CD4-positive, alpha-beta T cell treated with Interferon alpha-2 for 1 hour (primary cell): Measurements from ENCODE around the gene GCLC.
"Not testable (repeated sequence)": the region's sequence is repeated elsewhere in the genome, so short reads cannot be mapped to it uniquely, and the experiment has no call there.

Experiments used
- DNase-seq, 2 donors: peaks; one replicate each; pipeline ENCODE4 v3.0.0-alpha.2; 2020 to 2022

GCLC gene

DNA sequence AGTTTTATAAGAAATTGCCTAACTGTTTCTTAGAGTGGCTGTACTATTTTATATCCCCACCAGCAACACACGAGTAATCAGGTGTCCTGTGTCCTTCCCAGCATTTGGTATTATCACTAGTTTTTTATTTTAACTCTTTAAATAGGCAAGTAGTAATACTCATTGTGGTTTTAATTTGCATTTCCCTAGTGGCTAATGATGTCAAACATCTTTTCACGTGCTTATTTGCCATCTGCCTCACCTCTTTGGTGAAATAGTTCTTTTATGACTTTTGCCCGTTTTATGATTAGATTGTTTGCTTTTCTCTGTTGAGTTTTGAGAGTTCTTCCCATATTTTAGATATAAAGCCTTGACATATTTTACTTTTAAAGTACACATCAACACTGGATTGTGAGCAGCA is 57.8 kb downstream of the GCLC start:
- DNase-seq, result no peak

DNA sequence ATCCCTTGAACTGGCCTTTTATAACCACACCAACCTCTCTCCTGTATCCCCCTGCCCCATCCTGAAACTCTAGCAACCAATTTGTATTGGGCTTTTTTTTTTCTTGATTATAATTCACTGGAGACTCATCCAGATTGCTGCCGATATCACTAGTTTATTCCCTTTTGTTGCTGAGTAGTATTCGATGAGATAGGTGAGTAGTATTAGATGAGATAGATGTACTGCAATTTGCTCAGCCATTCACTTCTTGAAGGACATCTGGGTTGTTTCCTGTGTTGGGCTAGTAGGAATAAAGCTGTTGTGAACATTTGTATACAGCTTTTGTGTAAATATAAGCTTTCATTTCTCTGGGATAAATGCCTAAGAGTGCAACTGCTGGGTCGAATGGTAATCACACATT is 58.2 kb downstream of the GCLC start:
- DNase-seq, result no peak

DNA sequence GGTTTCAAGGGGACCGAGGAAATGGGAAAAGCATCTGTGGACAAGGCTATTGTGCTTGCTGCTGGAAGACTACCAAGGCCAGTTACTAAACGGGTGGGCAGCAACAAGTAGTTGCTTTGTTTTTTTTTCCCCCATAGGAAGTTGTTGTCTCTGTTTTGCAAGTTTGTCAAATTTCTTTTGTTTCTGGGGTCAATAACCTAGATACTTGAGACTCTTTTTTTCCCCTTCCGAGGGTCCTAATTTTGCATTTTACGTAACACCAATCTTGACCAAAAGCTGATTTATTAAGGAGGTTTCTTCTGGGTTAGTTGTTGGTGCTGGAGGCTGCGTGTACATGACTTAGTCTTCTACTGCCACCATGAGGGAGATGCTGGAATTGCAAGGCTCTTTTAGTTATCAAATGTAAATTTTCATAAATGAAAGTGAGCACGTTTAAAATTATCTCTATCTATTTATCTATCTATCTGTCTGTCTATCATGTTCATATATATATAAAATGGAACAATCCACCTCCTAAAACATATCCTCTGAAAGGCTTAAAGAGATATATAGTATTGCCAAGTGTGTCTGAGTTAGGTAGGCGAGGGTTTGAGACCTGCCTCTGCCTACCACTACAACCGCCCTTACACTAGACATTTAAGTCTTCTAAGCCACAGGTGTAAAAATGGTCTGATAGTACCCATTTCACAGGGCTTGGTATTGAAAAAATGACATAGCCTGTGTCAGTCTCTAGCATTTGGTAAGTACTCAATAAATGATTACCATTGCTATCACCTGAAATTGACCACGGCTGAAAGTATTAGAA is 60.2 kb downstream of the GCLC start:
- DNase-seq, result peak; percentile 66 to 75

DNA sequence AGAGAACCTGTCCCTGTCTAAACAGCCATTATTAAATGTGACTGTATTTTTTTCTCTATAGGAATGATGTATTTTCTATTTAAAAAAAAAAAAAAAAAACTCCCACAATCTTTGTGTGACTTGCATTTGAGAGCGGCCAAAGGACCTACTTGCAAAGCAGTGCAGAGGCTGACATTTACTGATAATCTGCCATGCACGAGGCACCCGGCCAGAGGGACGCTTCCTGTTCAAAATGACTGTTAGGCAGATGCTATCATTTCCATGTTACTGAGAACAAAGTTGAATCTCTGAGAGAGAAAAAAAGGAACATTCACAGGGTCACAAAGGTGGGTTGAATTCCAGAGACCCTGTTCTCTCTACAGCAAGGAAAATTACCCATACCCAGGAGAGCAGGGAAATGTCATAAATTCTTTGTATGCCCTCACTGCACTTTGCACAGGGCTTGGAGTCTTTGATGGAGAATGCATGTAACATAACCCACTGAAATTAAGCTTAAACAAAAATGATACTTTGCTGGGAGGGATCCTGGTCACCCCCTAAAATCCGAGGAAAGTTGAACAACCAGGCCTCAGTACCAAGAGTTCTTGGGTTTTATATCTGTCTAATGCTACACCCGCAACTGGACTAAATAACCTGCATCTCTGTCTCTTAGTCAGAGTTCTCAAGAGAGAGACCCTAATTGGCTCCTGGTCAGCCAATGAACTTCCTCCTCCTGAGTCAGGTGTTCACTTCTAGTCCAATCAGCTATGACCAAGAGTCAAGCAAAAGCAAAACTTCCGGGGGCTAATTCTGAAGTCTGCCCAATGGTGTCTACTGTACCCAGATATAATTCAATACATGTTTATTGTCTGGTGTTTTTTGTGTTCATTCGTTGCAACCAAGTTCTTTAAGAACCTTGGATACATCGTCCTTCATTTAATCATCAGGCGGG is 61.2 kb downstream of the GCLC start:
- no peak for DNase-seq

DNA sequence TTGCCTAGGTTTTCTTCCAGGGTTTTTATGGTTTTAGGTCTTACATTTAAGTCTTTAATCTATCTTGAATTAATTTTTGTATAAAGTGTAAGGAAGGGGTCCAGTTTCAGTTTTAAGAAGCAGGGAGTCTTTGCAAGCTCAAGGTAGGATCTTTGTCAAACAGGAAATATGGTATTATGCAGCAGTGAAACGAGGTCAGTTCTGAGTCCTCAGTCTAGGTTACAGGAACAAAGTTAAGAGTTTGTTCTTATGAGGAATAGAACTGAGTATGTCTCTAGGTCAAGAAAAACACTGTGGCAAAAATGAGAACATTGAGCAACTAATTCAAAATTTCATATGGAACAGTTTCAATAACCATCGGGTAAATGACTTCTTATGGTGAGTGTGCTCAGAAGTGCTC is 63.6 kb downstream of the GCLC start:
- DNase-seq, result no peak

DNA sequence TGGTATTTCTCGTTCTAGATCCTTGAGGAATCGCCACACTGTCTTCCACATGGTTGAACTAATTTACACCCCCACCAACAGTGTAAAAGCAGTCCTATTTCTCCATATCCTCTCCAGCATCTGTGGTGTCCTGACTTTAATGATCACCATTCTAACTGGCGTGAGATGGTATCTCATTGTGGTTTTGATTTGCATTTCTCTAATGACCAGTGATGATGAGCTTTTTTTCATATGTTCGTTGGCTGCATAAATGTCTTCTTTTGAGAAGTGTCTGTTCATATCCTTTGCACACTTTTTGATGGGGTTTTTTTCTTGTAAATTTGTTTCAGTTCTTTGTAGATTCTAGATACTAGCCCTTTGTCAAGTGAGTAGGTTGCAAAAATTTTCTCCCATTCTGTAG is 64.1 kb downstream of the GCLC start:
- DNase-seq, result not testable (repeated sequence)

DNA sequence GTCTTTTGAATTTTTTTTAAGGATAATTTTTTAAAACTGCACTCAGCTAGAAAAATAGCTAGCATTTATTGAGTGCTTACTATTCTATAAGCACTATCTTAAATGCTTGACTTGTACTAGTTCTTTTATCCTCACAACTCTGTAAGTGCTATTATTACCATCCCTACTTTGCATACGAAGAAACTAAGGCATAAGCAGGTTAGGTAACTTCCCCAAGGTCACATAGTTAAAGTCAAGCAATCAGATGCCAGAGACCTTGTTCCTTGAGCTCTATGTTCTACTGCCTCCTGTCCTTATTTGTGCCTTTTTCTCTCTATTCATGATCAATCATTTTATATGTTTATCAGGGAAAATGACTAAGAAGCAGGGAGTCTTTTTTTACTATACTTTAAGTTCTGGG is 65.0 kb downstream of the GCLC start:
- no peak for DNase-seq

DNA sequence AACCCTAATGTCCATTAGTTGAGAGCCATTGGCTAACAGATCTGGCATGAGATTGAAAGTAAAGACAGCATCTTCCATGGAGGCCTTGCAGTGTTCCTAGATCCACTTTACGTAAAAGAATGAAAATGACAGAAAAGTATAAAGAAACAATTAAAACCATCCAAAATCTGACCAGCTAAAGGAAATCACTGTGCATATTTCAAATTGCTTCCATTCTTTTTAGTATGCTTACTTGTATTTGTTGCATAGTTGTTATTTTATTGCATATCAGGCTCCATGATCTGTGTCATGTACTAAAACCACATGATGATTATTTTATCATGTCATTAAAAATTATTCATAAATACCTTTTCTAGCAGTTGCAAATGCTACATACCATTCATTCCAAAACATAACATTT is 67.9 kb downstream of the GCLC start:
- no peak for DNase-seq

DNA sequence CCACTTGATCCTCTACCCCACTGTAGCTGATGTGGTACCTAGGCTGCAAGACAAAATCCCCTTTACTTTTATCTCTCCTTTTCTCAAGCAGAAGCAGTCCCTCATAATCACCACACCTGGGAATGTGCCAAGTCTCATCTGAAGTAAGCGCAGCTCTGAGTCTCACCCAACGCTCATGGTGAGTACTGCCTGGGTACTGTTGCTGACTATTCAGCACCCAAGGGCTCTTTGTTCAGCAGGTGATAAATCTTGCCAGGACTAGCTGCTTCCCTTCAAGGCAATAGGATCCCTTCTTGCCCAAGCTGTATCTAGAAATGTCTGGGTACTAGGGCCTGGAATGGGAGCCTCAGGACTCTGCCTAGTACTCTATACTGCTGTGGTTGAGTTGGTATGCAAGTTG is 70.9 kb downstream of the GCLC start:
- no peak for DNase-seq

DNA sequence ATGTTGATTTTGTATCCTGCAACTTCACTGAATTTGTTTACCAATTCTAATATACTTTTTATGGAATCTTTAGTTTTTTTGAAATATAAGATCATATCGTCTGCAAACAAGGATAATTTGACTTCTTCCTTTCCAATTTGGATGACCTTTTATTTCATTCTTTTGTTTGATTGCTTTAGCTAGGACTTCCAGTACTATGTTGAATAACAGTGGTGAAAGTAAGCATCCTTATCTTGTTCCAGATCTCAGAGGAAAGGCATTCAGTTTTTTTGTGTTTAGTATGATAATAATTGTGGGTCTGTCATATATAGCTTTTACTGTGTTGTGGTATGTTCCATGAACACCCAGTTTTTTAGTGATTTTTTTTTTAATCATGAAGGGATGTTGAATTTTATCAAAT is 75.7 kb downstream of the GCLC start:
- DNase-seq, result no peak

DNA sequence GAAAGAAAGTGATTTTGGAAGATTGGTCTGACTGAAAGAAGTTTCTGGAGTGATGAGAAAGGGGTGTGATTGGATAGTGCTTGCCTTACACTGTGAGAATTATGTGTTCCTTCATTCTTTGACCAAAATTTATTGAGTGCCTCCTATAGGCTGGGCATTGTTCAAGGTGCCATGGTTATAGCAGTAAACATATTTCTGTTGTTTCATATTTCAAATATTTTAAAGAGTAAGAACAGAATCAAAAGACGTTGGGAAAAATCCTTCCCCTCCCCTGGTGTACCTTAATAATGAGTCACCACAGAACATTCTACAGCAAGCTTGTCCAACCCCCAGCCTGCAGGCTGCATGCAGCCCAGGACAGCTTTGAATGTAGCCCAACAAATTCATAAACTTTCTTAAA is 78.6 kb downstream of the GCLC start:
- no peak for DNase-seq

DNA sequence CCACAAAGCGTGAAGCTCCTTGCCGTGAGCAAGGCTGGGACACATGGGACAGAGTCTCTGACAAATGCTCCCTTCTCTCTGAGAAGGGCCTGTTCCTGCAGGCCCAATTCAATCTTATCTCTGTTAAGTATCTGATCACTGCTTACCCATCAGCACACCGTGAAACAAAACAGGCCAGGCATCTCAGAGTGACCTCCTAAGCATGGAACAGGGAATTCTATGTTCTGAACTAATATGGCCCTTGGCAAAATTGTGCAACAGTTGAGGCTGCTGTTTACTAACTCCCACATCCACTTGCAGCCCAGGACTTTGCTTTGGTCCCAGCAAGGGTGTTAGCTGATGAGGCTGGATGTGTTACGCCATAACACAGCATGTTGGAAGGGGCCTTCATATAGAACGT is 79.2 kb downstream of the GCLC start:
- no peak for DNase-seq

DNA sequence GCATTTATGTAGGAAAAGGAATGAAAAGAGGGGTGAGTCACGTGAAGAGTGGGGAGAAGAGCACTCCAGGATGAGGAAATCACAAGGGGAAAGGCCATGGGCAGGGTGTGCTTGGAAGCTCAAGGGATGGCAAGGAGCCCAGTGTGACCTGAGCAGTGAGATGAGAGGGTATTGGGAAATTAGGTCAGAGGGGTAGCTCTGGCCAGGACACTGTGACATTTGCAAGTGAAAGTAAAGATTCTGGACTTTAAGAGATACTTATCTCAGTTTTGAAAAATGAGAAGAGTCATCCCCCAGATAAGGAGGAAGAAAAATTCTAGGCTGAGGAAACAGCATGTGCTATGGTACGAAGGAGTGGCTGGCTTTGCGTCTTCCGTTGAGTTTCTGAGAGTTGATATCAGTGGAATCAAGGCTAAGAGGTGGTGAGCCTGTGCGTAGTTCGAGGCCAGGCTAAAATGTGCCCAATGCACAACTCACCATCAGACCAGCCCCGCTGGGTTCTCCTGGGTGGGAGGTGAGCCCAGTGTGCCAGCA is 79.9 kb downstream of the GCLC start:
- no peak for DNase-seq

DNA sequence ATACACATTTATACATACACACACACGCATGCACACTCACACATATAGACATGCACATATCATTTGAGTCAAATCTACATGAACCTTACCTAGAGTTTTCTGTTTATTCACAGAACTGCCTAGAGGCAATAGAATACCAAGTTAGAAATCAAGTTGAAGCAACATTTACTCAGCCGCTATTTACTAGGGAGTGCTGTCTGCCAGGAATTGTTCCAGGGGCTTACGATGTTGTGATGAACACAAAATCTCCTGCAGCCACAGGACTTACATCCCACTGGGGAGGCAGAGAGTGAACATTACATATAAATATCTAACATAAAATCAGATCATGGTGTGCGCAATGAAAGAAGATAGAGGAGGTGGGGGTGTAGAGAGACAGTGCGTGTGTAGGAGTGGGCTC is 80.4 kb downstream of the GCLC start:
- no peak for DNase-seq

DNA sequence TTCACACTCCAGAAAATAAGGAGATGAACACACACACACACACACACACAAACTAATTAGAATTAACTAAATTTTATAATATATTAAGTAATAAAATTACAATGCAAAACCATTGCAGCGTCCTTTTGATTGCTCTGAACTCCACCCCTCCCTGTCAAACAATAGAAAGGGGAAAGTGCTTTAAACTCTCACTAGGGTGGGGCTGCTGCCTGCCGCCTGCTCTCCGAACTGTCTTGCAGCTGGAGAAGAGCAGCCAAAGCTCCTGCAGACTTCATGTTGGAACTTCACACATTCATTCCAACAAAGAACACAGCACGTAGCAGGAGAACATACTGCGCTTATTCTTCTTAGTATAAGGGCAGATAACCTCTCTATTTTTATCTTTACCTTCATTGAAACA is 83.2 kb downstream of the GCLC start:
- no peak for DNase-seq

DNA sequence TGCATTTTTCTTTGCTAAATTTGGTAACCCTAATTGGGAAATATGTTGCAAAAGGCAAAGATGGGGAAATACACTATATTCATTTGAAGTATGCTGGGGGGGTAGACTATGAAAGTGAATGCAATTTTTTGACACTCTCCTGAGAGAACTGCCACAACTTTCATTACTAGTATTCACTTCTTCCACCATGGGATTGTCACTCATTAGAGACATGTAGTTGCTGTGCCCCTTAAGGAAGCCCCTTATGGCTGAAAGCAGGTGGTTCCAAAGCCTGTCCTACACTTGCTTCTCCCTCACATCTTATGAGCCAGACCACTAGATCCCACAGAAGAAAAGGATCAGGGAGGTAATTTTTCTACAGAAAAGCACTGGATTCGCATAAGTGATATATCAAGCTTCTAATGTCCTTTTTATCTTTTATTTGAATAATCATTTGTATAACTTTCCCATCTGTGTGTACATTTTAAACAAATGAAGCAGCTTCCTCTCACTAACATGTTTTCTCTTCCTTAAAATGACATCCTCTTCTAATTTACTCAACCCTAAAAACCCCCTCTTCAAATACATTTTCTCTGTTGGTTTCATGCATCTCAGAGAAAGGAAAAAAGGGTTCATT is 83.8 kb downstream of the GCLC start:
- no peak for DNase-seq

DNA sequence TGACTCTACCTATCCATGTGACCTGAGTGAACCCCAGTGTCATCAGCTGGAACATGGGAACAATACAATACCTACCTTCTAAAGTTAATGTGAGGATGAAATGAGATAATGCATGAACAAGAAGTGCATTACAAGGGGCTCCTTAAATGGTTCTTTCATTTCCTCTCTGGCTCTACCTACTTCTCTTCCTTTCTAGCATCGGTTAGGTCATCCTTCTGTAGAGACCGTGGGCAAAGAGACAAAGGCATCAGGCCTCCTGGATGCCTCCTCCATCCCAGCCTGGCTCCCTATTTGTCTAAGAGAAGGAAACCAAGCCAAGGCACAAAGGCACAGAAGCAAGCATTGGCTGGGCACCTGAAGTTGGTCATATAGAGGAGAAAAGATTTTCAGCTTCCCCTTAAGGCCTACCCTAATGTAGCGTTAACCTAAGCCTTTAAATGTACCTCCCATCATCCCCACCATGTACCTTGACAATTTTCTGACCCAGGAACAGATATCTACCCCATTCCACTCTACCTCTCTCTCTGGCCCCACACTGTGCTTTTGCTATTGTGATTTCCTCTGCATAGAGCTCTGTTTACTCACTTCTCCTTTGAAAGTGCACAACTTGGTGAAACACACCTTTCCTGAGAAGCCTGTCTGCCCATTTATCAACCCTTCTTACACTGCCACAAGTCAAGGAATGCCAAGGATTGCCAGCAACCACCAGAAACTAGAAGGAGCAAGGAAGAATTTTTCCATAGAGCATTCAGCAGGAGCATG is 86.6 kb downstream of the GCLC start:
- no peak for DNase-seq

DNA sequence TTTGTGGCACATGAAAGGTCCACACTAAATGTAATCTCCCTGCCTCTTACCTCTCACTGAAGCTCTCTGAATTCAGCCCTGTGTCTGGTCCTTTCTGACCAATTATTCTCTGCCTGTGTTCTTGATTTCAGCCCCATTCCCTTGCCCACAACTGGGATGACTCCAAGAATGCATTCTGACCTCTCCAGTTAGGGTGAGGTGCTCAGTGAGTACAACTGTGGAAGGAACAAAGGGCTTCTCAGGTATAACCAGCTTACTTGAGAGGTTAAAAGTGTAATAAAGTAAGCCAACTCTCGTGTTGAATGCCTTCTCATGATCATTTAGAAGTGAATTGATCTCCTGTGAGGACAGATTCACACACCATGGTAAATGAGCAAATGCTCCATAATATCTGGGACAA is 88.1 kb downstream of the GCLC start:
- no peak for DNase-seq

DNA sequence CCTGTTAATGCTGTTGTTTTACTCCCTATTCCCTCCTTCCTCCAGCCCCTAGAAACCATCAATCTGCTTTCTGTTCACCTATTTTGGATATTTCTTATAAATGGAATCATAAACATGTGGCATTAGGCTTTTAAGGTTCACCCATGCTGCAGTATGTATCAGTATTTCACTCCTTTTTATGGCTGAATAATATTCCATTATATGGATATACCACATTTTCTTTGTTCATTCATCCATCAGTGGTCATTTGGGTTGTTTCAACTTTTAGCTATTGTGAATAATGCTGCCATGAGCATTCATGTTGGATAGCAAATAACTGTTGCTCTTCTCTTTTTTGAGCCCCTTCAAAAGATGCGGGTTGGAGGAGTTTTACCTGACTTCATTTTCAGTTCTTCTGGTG is 89.2 kb downstream of the GCLC start:
- no peak for DNase-seq

DNA sequence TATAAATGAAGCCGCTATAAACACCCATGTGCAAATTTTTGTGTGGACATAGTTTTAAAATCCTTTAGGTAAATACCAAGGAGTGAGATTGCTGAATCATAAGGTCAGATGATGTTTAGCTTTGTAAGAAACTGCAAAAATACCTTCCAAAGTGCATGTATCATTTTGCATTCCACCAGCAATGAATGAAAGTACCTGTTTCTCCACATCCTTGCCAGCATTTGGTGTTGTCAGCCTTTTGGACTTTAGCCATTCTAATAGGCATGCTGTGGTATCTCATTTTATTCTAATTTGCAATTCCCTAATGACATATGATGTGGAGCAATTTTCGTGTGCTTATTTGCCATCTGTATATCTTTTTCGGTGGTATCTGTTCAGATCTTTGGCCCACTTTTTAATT is 93.7 kb downstream of the GCLC start:
- DNase-seq, result no peak

DNA sequence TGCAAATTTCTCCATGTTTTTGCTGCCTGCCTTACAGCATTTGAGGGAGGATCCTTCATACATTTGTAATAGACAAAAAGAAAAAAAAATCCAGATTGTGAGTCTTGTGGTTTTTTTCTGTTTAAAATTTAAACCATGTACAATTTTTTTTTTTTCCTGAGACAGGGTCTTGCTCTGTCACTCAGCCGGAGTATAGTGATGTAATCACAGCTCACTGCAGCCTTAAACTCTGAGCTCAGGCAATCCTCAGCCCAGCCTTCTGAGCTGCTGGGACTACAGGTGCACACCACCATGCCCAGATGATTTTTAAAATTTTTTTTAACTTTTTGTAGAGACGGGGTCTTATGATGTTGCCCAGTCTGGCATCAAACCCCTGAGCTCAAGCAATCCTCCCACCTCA is 97.0 kb downstream of the GCLC start:
- no peak for DNase-seq
